ENCODE results near the gene POU3F2. TPM values are rescaled to one million over a fixed set of nuclear protein-coding genes. Genes with fewer than 3 reads are reported as not detected.

The POU3F2 gene
- total and polyA plus RNA-seq, 2 donors (not counting 3 experiments of a cell fraction or from before 2014, with no cell fraction given): not detected

GRCh38 chr6:98832284-98833056 is 1.9 kb upstream of the POU3F2 start:
- H3K9ac ChIP-seq (replicated peaks; ENCODE audit: extremely low read depth, insufficient read depth, low read length): no peak overlapping the region
- intact Hi-C loops (cut with micrococcal nuclease) (loop anchor here (5.0 to 10.0 kb wide), 2 partner anchors 125 to 762 kb away; no protein-coding TSS in a partner anchor), dilution Hi-C loops (cut with MboI; ENCODE audit: extremely low pct_ligation_motif_present, low sequenced_read_pairs) (no loop called here)
- H3K4me3 ChIP-seq (replicated peaks in 1 of 3; ENCODE audit: insufficient read depth in 1 of 3, low read depth in 1 of 3, low read length in 3 of 3): no peak overlapping the region
- H2AFZ ChIP-seq (ENCODE audit: low read depth, low read length): peak overlapping the region; percentile 18
- H3K36me3 ChIP-seq (ENCODE audit: control insufficient read depth in 2 of 2, extremely low read depth in 1 of 2, insufficient read depth in 2 of 2, low read length in 2 of 2): no peaks in the 10 kb centered on the region
- H3K9me1 ChIP-seq (replicated peaks; ENCODE audit: control insufficient read depth, extremely low read depth, insufficient read depth, low read length): no peaks in the 10 kb centered on the region
- no TSS peak for BruUV-seq (replicated peaks)
- DNase-seq (ENCODE audit: low read depth, low spot score) (no peak), FAIRE-seq (no peak)
- H3K27me3 ChIP-seq (ENCODE audit: control insufficient read depth in 2 of 2, insufficient read depth in 2 of 2, low read length in 2 of 2): peaks cover 82 to 93% of the 10 kb centered on the region in 2 experiments
- H3K79me2 ChIP-seq (ENCODE audit: control insufficient read depth, insufficient read depth, low read length): no peaks in the 10 kb centered on the region
- no peak overlapping the region for H3K27ac ChIP-seq (ENCODE audit: insufficient read depth, low read depth, low read length)
- H3K9me3 ChIP-seq (replicated peaks; ENCODE audit: control insufficient read depth, insufficient read depth, low read length): no peaks in the 10 kb centered on the region
- H3K4me2 ChIP-seq (ENCODE audit: insufficient read depth, low read length): no peak overlapping the region
- no peak for TF ChIP-seq FOS (IDR thresholded peaks at IDR 0.05; ENCODE audit: borderline replicate concordance, insufficient read depth, low read length)
- peak; percentile 87 for TF ChIP-seq EZH2 (IDR thresholded peaks at IDR 0.05; ENCODE audit: borderline replicate concordance, low read depth, low read length, severe bottlenecking)
- ChIA-PET CTCF (interaction anchor here (1.3 to 1.5 kb wide), 2 partner anchors 10 to 287 kb away, joined by 4 to 8 read pairs; no protein-coding TSS in a partner anchor), POLR2A (no interaction called here)
- peaks cover 9% of the 10 kb centered on the region for H3K4me1 ChIP-seq (ENCODE audit: control insufficient read depth, extremely low read depth, insufficient read depth, low read length)
- no peaks in the 10 kb centered on the region for H4K20me1 ChIP-seq (replicated peaks; ENCODE audit: control insufficient read depth, extremely low read depth, insufficient read depth, low read length)

GRCh38 chr6:98833057-98833306 is 1.4 kb upstream of the POU3F2 start:
- intact Hi-C loops (cut with micrococcal nuclease): loop anchor here (5.0 to 10.0 kb wide), 2 partner anchors 124 to 762 kb away; no protein-coding TSS in a partner anchor
- H3K9me1 ChIP-seq (replicated peaks; ENCODE audit: control insufficient read depth, extremely low read depth, insufficient read depth, low read length): no peaks in the 10 kb centered on the region
- no peak overlapping the region for H3K4me2 ChIP-seq (ENCODE audit: insufficient read depth, low read length)
- ChIA-PET POLR2A (no interaction called here), CTCF (interaction anchor here (1.3 to 1.5 kb wide), 2 partner anchors 10 to 286 kb away, joined by 4 to 8 read pairs; no protein-coding TSS in a partner anchor)
- H3K79me2 ChIP-seq (ENCODE audit: control insufficient read depth, insufficient read depth, low read length): no peaks in the 10 kb centered on the region
- peaks cover 9% of the 10 kb centered on the region for H3K4me1 ChIP-seq (ENCODE audit: control insufficient read depth, extremely low read depth, insufficient read depth, low read length)
- no peaks in the 10 kb centered on the region for H4K20me1 ChIP-seq (replicated peaks; ENCODE audit: control insufficient read depth, extremely low read depth, insufficient read depth, low read length)
- H2AFZ ChIP-seq (ENCODE audit: low read depth, low read length): no peak overlapping the region
- no peaks in the 10 kb centered on the region for H3K36me3 ChIP-seq (ENCODE audit: control insufficient read depth in 2 of 2, extremely low read depth in 1 of 2, insufficient read depth in 2 of 2, low read length in 2 of 2)
- DNase-seq (ENCODE audit: low read depth, low spot score) (no peak), FAIRE-seq (no peak)
- H3K27ac ChIP-seq (ENCODE audit: insufficient read depth, low read depth, low read length): no peak overlapping the region
- TF ChIP-seq EZH2 (IDR thresholded peaks at IDR 0.05; ENCODE audit: borderline replicate concordance, low read depth, low read length, severe bottlenecking) (peak; percentile 74), FOS (IDR thresholded peaks at IDR 0.05; ENCODE audit: borderline replicate concordance, insufficient read depth, low read length) (no peak)
- no peaks in the 10 kb centered on the region for H3K9me3 ChIP-seq (replicated peaks; ENCODE audit: control insufficient read depth, insufficient read depth, low read length)
- no TSS peak for BruUV-seq (replicated peaks)
- no peak overlapping the region for H3K9ac ChIP-seq (replicated peaks; ENCODE audit: extremely low read depth, insufficient read depth, low read length)
- no peak overlapping the region for H3K4me3 ChIP-seq (replicated peaks in 1 of 3; ENCODE audit: insufficient read depth in 1 of 3, low read depth in 1 of 3, low read length in 3 of 3)
- dilution Hi-C loops (cut with MboI; ENCODE audit: extremely low pct_ligation_motif_present, low sequenced_read_pairs): no loop called here
- H3K27me3 ChIP-seq (ENCODE audit: control insufficient read depth in 2 of 2, insufficient read depth in 2 of 2, low read length in 2 of 2): peaks cover 80 to 93% of the 10 kb centered on the region in 2 experiments

Measured in endothelial cell of umbilical vein (primary cell).